Measurements from ENCODE around the gene ANXA6. TPM values are rescaled to one million over a fixed set of nuclear protein-coding genes. Genes with fewer than 3 reads are reported as not detected.

The ANXA6 gene
- polyA plus RNA-seq, 1 donor (not counting 4 experiments of a cell fraction or from before 2014, with no cell fraction given) = 37.0 TPM

- H2AFZ ChIP-seq (ENCODE audit: control insufficient read depth, low read length) = no peak overlapping the region
- dilution Hi-C loops (cut with MboI; ENCODE audit: extremely low pct_ligation_motif_present, low sequenced_read_pairs) = no loop called here
- no peaks in the 10 kb centered on the region for H3K9me3 ChIP-seq (ENCODE audit: control insufficient read depth, low read depth, low read length)
- DNase-seq (ENCODE audit: low read depth, low spot score) (no peak), FAIRE-seq (peak; percentile 69)
- peak overlapping the region; percentile 19 for H3K9ac ChIP-seq (ENCODE audit: control insufficient read depth, extremely low read depth, insufficient read depth, low read length)
- peak overlapping the region; percentile 58 for H3K4me2 ChIP-seq (ENCODE audit: control insufficient read depth, extremely low read depth, insufficient read depth, low read depth, low read length)
- no peak overlapping the region for H3K4me3 ChIP-seq (ENCODE audit: control insufficient read depth in 2 of 3, extremely low read depth in 1 of 3, insufficient read depth in 2 of 3, low read depth in 1 of 3, low read length in 3 of 3)
- H3K79me2 ChIP-seq (ENCODE audit: control insufficient read depth, insufficient read depth, low read length) = no peaks in the 10 kb centered on the region
- H3K27ac ChIP-seq (ENCODE audit: control insufficient read depth, insufficient read depth, low read length) = peak overlapping the region; percentile 86
- H3K4me1 ChIP-seq (ENCODE audit: control insufficient read depth, extremely low read depth, insufficient read depth, low read length) = peaks cover 39% of the 10 kb centered on the region
- no peaks in the 10 kb centered on the region for H3K27me3 ChIP-seq (ENCODE audit: control insufficient read depth, extremely low read depth, insufficient read depth, low read length)
- TF ChIP-seq EZH2 (IDR thresholded peaks at IDR 0.05; ENCODE audit: low read length) = no peak
- TF ChIP-seq, protein P1, sequence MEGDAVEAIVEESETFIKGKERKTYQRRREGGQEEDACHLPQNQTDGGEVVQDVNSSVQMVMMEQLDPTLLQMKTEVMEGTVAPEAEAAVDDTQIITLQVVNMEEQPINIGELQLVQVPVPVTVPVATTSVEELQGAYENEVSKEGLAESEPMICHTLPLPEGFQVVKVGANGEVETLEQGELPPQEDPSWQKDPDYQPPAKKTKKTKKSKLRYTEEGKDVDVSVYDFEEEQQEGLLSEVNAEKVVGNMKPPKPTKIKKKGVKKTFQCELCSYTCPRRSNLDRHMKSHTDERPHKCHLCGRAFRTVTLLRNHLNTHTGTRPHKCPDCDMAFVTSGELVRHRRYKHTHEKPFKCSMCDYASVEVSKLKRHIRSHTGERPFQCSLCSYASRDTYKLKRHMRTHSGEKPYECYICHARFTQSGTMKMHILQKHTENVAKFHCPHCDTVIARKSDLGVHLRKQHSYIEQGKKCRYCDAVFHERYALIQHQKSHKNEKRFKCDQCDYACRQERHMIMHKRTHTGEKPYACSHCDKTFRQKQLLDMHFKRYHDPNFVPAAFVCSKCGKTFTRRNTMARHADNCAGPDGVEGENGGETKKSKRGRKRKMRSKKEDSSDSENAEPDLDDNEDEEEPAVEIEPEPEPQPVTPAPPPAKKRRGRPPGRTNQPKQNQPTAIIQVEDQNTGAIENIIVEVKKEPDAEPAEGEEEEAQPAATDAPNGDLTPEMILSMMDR (optimal IDR thresholded peaks at IDR 0.05 in 1 of 3, IDR thresholded peaks at IDR 0.05 in 1 of 3, conservative IDR thresholded peaks at IDR 0.05 in 1 of 3; ENCODE audit: extremely low read depth in 1 of 3, insufficient read depth in 2 of 3, low read length in 3 of 3) = no peak
- H3K9me1 ChIP-seq (ENCODE audit: control insufficient read depth, extremely low read depth, insufficient read depth, low read length) = no peaks in the 10 kb centered on the region
- H3K36me3 ChIP-seq (ENCODE audit: control insufficient read depth in 2 of 2, extremely low read depth in 1 of 2, insufficient read depth in 2 of 2, low read length in 2 of 2) = no peaks in the 10 kb centered on the region
- H4K20me1 ChIP-seq (ENCODE audit: control insufficient read depth, extremely low read depth, insufficient read depth, low read length) = no peaks in the 10 kb centered on the region
Observed at GRCh38 chr5:151092762-151093161, 64.8 kb downstream of the ANXA6 start.

GRCh38 chr5:151089726-151090125, 67.9 kb downstream of the ANXA6 start:
- no peak overlapping the region for H3K9ac ChIP-seq (ENCODE audit: control insufficient read depth, extremely low read depth, insufficient read depth, low read length)
- no peaks in the 10 kb centered on the region for H3K36me3 ChIP-seq (ENCODE audit: control insufficient read depth in 2 of 2, extremely low read depth in 1 of 2, insufficient read depth in 2 of 2, low read length in 2 of 2)
- dilution Hi-C loops (cut with MboI; ENCODE audit: extremely low pct_ligation_motif_present, low sequenced_read_pairs) = no loop called here
- H3K4me2 ChIP-seq (ENCODE audit: control insufficient read depth, extremely low read depth, insufficient read depth, low read depth, low read length) = no peak overlapping the region
- H3K79me2 ChIP-seq (ENCODE audit: control insufficient read depth, insufficient read depth, low read length) = peaks cover 9% of the 10 kb centered on the region
- no peaks in the 10 kb centered on the region for H3K9me1 ChIP-seq (ENCODE audit: control insufficient read depth, extremely low read depth, insufficient read depth, low read length)
- H3K27me3 ChIP-seq (ENCODE audit: control insufficient read depth, extremely low read depth, insufficient read depth, low read length) = no peaks in the 10 kb centered on the region
- no peaks in the 10 kb centered on the region for H4K20me1 ChIP-seq (ENCODE audit: control insufficient read depth, extremely low read depth, insufficient read depth, low read length)
- H3K4me1 ChIP-seq (ENCODE audit: control insufficient read depth, extremely low read depth, insufficient read depth, low read length) = peaks cover 50% of the 10 kb centered on the region
- no peaks in the 10 kb centered on the region for H3K9me3 ChIP-seq (ENCODE audit: control insufficient read depth, low read depth, low read length)
- no peak overlapping the region for H3K27ac ChIP-seq (ENCODE audit: control insufficient read depth, insufficient read depth, low read length)
- no peak for FAIRE-seq
- TF ChIP-seq EZH2 (IDR thresholded peaks at IDR 0.05; ENCODE audit: low read length) = no peak
- TF ChIP-seq, protein P1 (optimal IDR thresholded peaks at IDR 0.05 in 1 of 3, IDR thresholded peaks at IDR 0.05 in 1 of 3, conservative IDR thresholded peaks at IDR 0.05 in 1 of 3; ENCODE audit: extremely low read depth in 1 of 3, insufficient read depth in 2 of 3, low read length in 3 of 3) = no peak
- no peak overlapping the region for H3K4me3 ChIP-seq (ENCODE audit: control insufficient read depth in 2 of 3, extremely low read depth in 1 of 3, insufficient read depth in 2 of 3, low read depth in 1 of 3, low read length in 3 of 3)
- no peak overlapping the region for H2AFZ ChIP-seq (ENCODE audit: control insufficient read depth, low read length)
- DNase-seq (ENCODE audit: low read depth, low spot score) = no peak
